ENCODE results near the gene EIF2S3B.

Gene EIF2S3B

GRCh38 chr12:10554228-10554755 lies 48.6 kb downstream of the EIF2S3B start:
- no peak for DNase-seq (ENCODE audit: low read depth in 3 of 3, low spot score in 1 of 3)

DNA sequence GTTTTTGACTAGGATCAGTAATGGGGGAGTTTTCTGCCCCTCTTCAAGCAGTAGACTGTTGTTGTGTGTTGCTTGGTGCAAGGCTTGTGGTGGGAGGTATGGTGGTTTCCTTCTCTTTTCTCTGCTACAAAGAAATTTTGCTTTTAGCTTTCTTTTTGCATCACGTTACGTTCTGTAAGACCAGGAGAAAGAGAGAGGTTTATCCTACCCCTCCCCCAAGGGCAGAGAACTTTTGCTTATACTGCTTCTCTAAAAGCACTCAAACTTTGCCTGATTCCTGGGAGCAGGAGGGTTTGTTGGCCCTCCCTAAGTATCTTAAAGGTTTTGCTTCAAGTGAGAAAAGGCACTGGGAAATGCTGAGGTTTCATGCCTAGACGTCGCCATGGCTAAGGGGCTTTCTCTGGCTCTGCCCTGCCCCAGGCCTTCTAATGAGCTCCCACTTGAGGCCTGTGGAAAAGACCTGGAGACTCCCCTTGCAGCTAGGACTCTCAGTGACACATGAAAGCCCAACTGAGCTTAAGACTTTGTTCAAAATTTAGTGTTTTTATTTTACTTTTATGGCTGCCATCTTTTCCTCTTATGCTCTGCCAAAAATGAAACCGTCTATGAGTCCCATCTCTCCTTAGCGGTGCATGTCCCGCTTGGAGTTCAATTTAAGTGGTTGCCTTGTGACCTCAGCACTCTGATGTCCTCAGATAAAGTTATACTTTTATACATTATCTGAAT lies 49.2 kb downstream of the EIF2S3B start:
- no peak for DNase-seq (ENCODE audit: low read depth in 3 of 3, low spot score in 1 of 3)

DNA sequence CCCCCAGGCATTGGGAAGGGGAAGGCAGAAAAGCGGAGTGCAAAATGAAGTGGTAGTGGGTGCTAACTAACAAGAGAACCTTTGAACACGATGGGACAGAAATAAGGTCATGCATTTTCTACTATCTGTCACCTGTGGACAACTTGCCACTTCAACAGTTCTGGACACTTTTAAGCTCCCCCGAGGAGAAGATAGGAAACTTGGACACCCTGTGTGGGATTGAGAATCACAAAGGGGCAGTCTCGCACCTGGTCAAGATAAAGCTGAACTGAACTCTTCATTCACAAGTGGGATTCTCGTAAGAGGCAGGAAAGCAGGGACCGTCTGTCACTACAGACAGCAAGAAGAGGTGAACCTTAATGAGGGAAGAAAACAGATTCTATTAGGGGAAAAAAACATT lies 51.6 kb downstream of the EIF2S3B start:
- DNase-seq (ENCODE audit: low read depth in 3 of 3, low spot score in 1 of 3), result no peak

GRCh38 chr12:10557766-10558165 lies 52.1 kb downstream of the EIF2S3B start:
- no peak for DNase-seq (ENCODE audit: low read depth in 3 of 3, low spot score in 1 of 3)

All from stimulated activated CD4-positive, alpha-beta T cell treated with anti-CD3 and anti-CD28 coated beads, TNF-alpha, amount 100 ng/mL, for 1 hour (primary cell).